KMS-11 (cell line): Measurements from ENCODE around the gene SEMG2.

Experiments used
- H2AFZ ChIP-seq: fragments of 200-600 bp; sonication (generic); 2 replicates; pipeline ENCODE4 v1.6.1; 2016; ENCODE audit warnings: antibody characterized with exemption, mixed run types, low read depth
- H3K27ac ChIP-seq: fragments of 200-600 bp; sonication (generic); 2 replicates; pipeline ENCODE4 v1.6.1; 2016; ENCODE audit warnings: mild to moderate bottlenecking, mixed run types
- H3K27me3 ChIP-seq: fragments of 200-600 bp; sonication (generic); 2 replicates; pipeline ENCODE4 v1.6.1; 2017; ENCODE audit warnings: mild to moderate bottlenecking, low read depth, mixed run types, moderate library complexity; ENCODE audit not compliant: insufficient read depth
- H3K36me3 ChIP-seq: fragments of 200-600 bp; sonication (generic); 2 replicates; pipeline ENCODE4 v1.6.1; 2017; ENCODE audit warnings: mild to moderate bottlenecking, mixed run types; ENCODE audit not compliant: insufficient read depth
- H3K4me1 ChIP-seq: fragments of 200-600 bp; sonication (generic); 2 replicates; pipeline ENCODE4 v1.6.1; 2016; ENCODE audit warnings: mild to moderate bottlenecking, low read depth, mixed run types; ENCODE audit not compliant: poor library complexity, severe bottlenecking
- H3K4me2 ChIP-seq: fragments of 200-600 bp; sonication (generic); 2 replicates; pipeline ENCODE4 v1.7.0; 2016; ENCODE audit warnings: mild to moderate bottlenecking, mixed run types
- H3K4me3 ChIP-seq: fragments of 200-600 bp; sonication (generic); IDR thresholded peaks from 2 replicates; pipeline ENCODE4 v1.6.1; 2017; ENCODE audit warnings: low read depth, low read length, mixed read lengths; ENCODE audit not compliant: insufficient read depth
- H3K79me2 ChIP-seq: fragments of 200-600 bp; sonication (generic); 2 replicates; pipeline ENCODE4 v1.6.1; 2016; ENCODE audit warnings: low read depth, mixed run types; ENCODE audit not compliant: insufficient read depth
- H3K9ac ChIP-seq: fragments of 200-600 bp; sonication (generic); 2 replicates; pipeline ENCODE4 v1.6.1; 2016; ENCODE audit warnings: mild to moderate bottlenecking, mixed run types
- H4K20me1 ChIP-seq: fragments of 200-600 bp; sonication (generic); 2 replicates; pipeline ENCODE4 v1.6.1; 2016; ENCODE audit warnings: mild to moderate bottlenecking, mixed run types; ENCODE audit not compliant: insufficient read depth
- CTCF ChIP-seq: fragments of 200-600 bp; sonication (generic); conservative IDR thresholded peaks from 2 replicates; pipeline ENCODE4 v1.6.1; 2017; ENCODE audit warnings: low read depth, mild to moderate bottlenecking, antibody characterized with exemption, low read length, moderate library complexity, mixed read lengths

SEMG2 gene

GRCh38 chr20:45221076-45221475 lies at the start of gene SEMG2:
TSS of gene SEMG2 (plus strand) at chr20:45221373. CDS start at chr20:45221390, 17 bp downstream.
- Histone ChIP-seq H3K4me1 (no peaks in the 10 kb centered on the region), H3K79me2 (no peaks in the 10 kb centered on the region), H3K9ac (no peak within 1 kb of the TSS), H3K4me2 (no peak within 1 kb of the TSS), H3K36me3 (no peaks in the 10 kb centered on the region), H3K27me3 (no peaks in the 10 kb centered on the region), H3K4me3 (no peak within 1 kb of the TSS), H4K20me1 (no peaks in the 10 kb centered on the region), H3K27ac (no peak within 1 kb of the TSS), H2AFZ (no peak within 1 kb of the TSS)
- TF ChIP-seq CTCF = no peak

- no peak overlapping the region for H3K9ac ChIP-seq
- no peaks in the 10 kb centered on the region for H3K36me3 ChIP-seq
- no peaks in the 10 kb centered on the region for H4K20me1 ChIP-seq
- no peaks in the 10 kb centered on the region for H3K27me3 ChIP-seq
- H3K4me2 ChIP-seq = no peak overlapping the region
- H2AFZ ChIP-seq = no peak overlapping the region
- no peak overlapping the region for H3K4me3 ChIP-seq
- H3K4me1 ChIP-seq = no peaks in the 10 kb centered on the region
- TF ChIP-seq CTCF = no peak
- no peaks in the 10 kb centered on the region for H3K79me2 ChIP-seq
- H3K27ac ChIP-seq = no peak overlapping the region
Measured at GRCh38 chr20:45173522-45173921, 47.7 kb upstream of the SEMG2 start.

GRCh38 chr20:45174434-45175364 lies 46.5 kb upstream of the SEMG2 start, which contains the start of gene PI3:
TSS of gene PI3 (plus strand) at chr20:45174902. CDS start at chr20:45174923, 21 bp downstream.
- no peak within 1 kb of the TSS for H3K9ac ChIP-seq
- H3K4me2 ChIP-seq = no peak within 1 kb of the TSS
- no peak within 1 kb of the TSS for H3K4me3 ChIP-seq

GRCh38 chr20:45176526-45177267 lies 44.5 kb upstream of the SEMG2 start:
- Histone ChIP-seq H3K27ac (no peak overlapping the region), H3K27me3 (no peaks in the 10 kb centered on the region), H2AFZ (no peak overlapping the region), H4K20me1 (no peaks in the 10 kb centered on the region), H3K4me3 (no peak overlapping the region), H3K36me3 (no peaks in the 10 kb centered on the region), H3K4me1 (no peaks in the 10 kb centered on the region), H3K4me2 (no peak overlapping the region), H3K9ac (no peak overlapping the region), H3K79me2 (no peaks in the 10 kb centered on the region)
- TF ChIP-seq CTCF = no peak

More at GRCh38 chr20:45174434-45175364, 46.5 kb upstream of the SEMG2 start, which contains the start of gene PI3:
- Histone ChIP-seq H3K4me1 (no peaks in the 10 kb centered on the region), H3K27ac (no peak within 1 kb of the TSS), H4K20me1 (no peaks in the 10 kb centered on the region), H3K27me3 (no peaks in the 10 kb centered on the region), H2AFZ (no peak within 1 kb of the TSS), H3K79me2 (no peaks in the 10 kb centered on the region), H3K36me3 (no peaks in the 10 kb centered on the region)
- no peak for TF ChIP-seq CTCF
